ENCODE data around the gene LRP6. TPM values are rescaled to one million over a fixed set of nuclear protein-coding genes. Genes with fewer than 3 reads are reported as not detected.

Gene LRP6
- total RNA-seq, 1 experiment from 2014 or later: 62.4 TPM

- Histone ChIP-seq H3K27me3 (ENCODE audit: insufficient read depth, low read length) (no peaks in the 10 kb centered on the region), H3K56ac (ENCODE audit: insufficient read length, low read depth, low read length) (no peak overlapping the region), H2BK12ac (ENCODE audit: insufficient read length, low read depth, low read length) (no peak overlapping the region), H2AK5ac (ENCODE audit: insufficient read length, low read length) (no peak overlapping the region), H3K79me1 (ENCODE audit: insufficient read depth, low read depth, low read length, poor library complexity, severe bottlenecking) (no peaks in the 10 kb centered on the region), H4K8ac (replicated peaks; ENCODE audit: insufficient read length, low read depth, low read length) (no peak overlapping the region), H2BK15ac (ENCODE audit: low read depth, low read length) (no peak overlapping the region), H3K14ac (ENCODE audit: insufficient read depth, low read length) (no peak overlapping the region), H3K79me2 (ENCODE audit: insufficient read depth, low read length) (no peaks in the 10 kb centered on the region), H3K9me3 (ENCODE audit: control insufficient read depth, low read depth, low read length) (no peaks in the 10 kb centered on the region), H2BK20ac (ENCODE audit: low read depth, low read length, poor library complexity, severe bottlenecking) (no peak overlapping the region), H3T11ph (ENCODE audit: low read length) (no peak overlapping the region), H3K18ac (ENCODE audit: insufficient read length, low read depth, low read length) (no peak overlapping the region), H4K5ac (ENCODE audit: insufficient read length, low read depth, low read length) (no peak overlapping the region), H3K4me1 (ENCODE audit: insufficient read depth, low read length) (no peaks in the 10 kb centered on the region; the same call in 1 of the 2 replicates), H2BK120ac (ENCODE audit: low read depth, low read length, poor library complexity, severe bottlenecking) (no peak overlapping the region), H4K91ac (ENCODE audit: insufficient read length, low read depth, low read length) (no peak overlapping the region), H2BK5ac (ENCODE audit: insufficient read length, low read length) (no peak overlapping the region), H4K20me1 (ENCODE audit: control insufficient read depth, insufficient read depth, insufficient read length) (no peaks in the 10 kb centered on the region), H3K27ac (ENCODE audit: insufficient read length, low read depth, low read length) (no peak overlapping the region), H3K23ac (ENCODE audit: insufficient read length, low read depth, low read length) (no peak overlapping the region), H3K23me2 (ENCODE audit: insufficient read length, low read depth, low read length, poor library complexity, severe bottlenecking) (no peaks in the 10 kb centered on the region), H3K4ac (ENCODE audit: low read depth, low read length) (no peak overlapping the region), H3K9ac (ENCODE audit: extremely low read depth, insufficient read length, low read length) (no peak overlapping the region), H2AFZ (ENCODE audit: low read length) (no peak overlapping the region), H3K4me2 (ENCODE audit: insufficient read depth, insufficient read length, low read length) (no peak overlapping the region)
- H3K4me1 Mint-ChIP-seq: peaks cover 31 to 43% of the 10 kb centered on the region in 2 experiments
- H3K27ac Mint-ChIP-seq: peak overlapping the region; percentile 45 to 95 (median 94); a peak in 5 of 7 replicates
- DNase-seq: peak; percentile 60
- TF ChIP-seq, protein P1, sequence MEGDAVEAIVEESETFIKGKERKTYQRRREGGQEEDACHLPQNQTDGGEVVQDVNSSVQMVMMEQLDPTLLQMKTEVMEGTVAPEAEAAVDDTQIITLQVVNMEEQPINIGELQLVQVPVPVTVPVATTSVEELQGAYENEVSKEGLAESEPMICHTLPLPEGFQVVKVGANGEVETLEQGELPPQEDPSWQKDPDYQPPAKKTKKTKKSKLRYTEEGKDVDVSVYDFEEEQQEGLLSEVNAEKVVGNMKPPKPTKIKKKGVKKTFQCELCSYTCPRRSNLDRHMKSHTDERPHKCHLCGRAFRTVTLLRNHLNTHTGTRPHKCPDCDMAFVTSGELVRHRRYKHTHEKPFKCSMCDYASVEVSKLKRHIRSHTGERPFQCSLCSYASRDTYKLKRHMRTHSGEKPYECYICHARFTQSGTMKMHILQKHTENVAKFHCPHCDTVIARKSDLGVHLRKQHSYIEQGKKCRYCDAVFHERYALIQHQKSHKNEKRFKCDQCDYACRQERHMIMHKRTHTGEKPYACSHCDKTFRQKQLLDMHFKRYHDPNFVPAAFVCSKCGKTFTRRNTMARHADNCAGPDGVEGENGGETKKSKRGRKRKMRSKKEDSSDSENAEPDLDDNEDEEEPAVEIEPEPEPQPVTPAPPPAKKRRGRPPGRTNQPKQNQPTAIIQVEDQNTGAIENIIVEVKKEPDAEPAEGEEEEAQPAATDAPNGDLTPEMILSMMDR (conservative IDR thresholded peaks at IDR 0.05): no peak
- H3K4me3 Mint-ChIP-seq: no peak overlapping the region; a peak in 1 of 5 replicates
- no CpG with 5 or more reads among the region's 5 CpGs for WGBS (ENCODE audit: extremely low coverage, insufficient read length, low lambda C conversion rate)
- H3K9me3 Mint-ChIP-seq: no peaks in the 10 kb centered on the region; a peak in 1 of 5 replicates
- H3K36me3 Mint-ChIP-seq (ENCODE audit: insufficient read depth in 1 of 3, low read depth in 3 of 3): no peaks in the 10 kb centered on the region
- H3K27me3 Mint-ChIP-seq (ENCODE audit: low read depth): no peaks in the 10 kb centered on the region
Measured at GRCh38 chr12:12294215-12295005, 27.6 kb upstream of the LRP6 start.
